Measurements from ENCODE around the gene COLQ.
"Not testable (repeated sequence)": the region's sequence is repeated elsewhere in the genome, so short reads cannot be mapped to it uniquely, and the experiment has no call there.

COLQ gene

GRCh38 chr3:15521573-15521965 is at the start of gene COLQ:
TSS of gene COLQ (minus strand) at chr3:15521706. CDS start at chr3:15521625, 81 bp downstream.
- no peak for DNase-seq (ENCODE audit: low read depth)
- no peak within 1 kb of the TSS for H3K4me3 ChIP-seq (ENCODE audit: low read depth, low read length)

- no peak for DNase-seq (ENCODE audit: low read depth)
- no peak overlapping the region for H3K4me3 ChIP-seq (ENCODE audit: low read depth, low read length)
Observed at GRCh38 chr3:15563190-15563589, 41.7 kb upstream of the COLQ start.

- DNase-seq (ENCODE audit: low read depth), result no peak
- no peak overlapping the region for H3K4me3 ChIP-seq (ENCODE audit: low read depth, low read length)
Observed at GRCh38 chr3:15562560-15562959, 41.1 kb upstream of the COLQ start.

- H3K4me3 ChIP-seq (ENCODE audit: low read depth, low read length), result no peak overlapping the region
- DNase-seq (ENCODE audit: low read depth), result no peak
Observed at GRCh38 chr3:15558581-15558980, 37.1 kb upstream of the COLQ start.

- DNase-seq (ENCODE audit: low read depth), result peak; percentile 15
- no peak overlapping the region for H3K4me3 ChIP-seq (ENCODE audit: low read depth, low read length)
Observed at GRCh38 chr3:15557511-15557946, 36.0 kb upstream of the COLQ start.

- DNase-seq (ENCODE audit: low read depth), result no peak
Observed at GRCh38 chr3:15556512-15556911, 35.0 kb upstream of the COLQ start.

GRCh38 chr3:15553749-15554148 is 32.2 kb upstream of the COLQ start:
- H3K4me3 ChIP-seq (ENCODE audit: low read depth, low read length), result no peak overlapping the region
- DNase-seq (ENCODE audit: low read depth), result no peak

More at GRCh38 chr3:15556512-15556911, 35.0 kb upstream of the COLQ start:
- H3K4me3 ChIP-seq (ENCODE audit: low read depth, low read length), result no peak overlapping the region

GRCh38 chr3:15551902-15552301 is 30.4 kb upstream of the COLQ start:
- no peak overlapping the region for H3K4me3 ChIP-seq (ENCODE audit: low read depth, low read length)
- DNase-seq (ENCODE audit: low read depth), result no peak

- H3K4me3 ChIP-seq (ENCODE audit: low read depth, low read length), result no peak overlapping the region
- DNase-seq (ENCODE audit: low read depth), result no peak
Observed at GRCh38 chr3:15549846-15550245, 28.3 kb upstream of the COLQ start.

- H3K4me3 ChIP-seq (ENCODE audit: low read depth, low read length), result no peak overlapping the region
- no peak for DNase-seq (ENCODE audit: low read depth)
Observed at GRCh38 chr3:15542614-15543013, 21.1 kb upstream of the COLQ start.

- DNase-seq (ENCODE audit: low read depth), result no peak
- H3K4me3 ChIP-seq (ENCODE audit: low read depth, low read length), result no peak overlapping the region
Observed at GRCh38 chr3:15541371-15541770, 19.9 kb upstream of the COLQ start.

- no peak overlapping the region for H3K4me3 ChIP-seq (ENCODE audit: low read depth, low read length)
- DNase-seq (ENCODE audit: low read depth), result no peak
Observed at GRCh38 chr3:15539066-15539465, 17.6 kb upstream of the COLQ start.

GRCh38 chr3:15538345-15538744 is 16.8 kb upstream of the COLQ start:
- H3K4me3 ChIP-seq (ENCODE audit: low read depth, low read length), result no peak overlapping the region
- no peak for DNase-seq (ENCODE audit: low read depth)

- H3K4me3 ChIP-seq (ENCODE audit: low read depth, low read length), result no peak overlapping the region
- no peak for DNase-seq (ENCODE audit: low read depth)
Observed at GRCh38 chr3:15536856-15537255, 15.3 kb upstream of the COLQ start.

GRCh38 chr3:15535732-15536131 is 14.2 kb upstream of the COLQ start:
- H3K4me3 ChIP-seq (ENCODE audit: low read depth, low read length), result no peak overlapping the region
- no peak for DNase-seq (ENCODE audit: low read depth)

- H3K4me3 ChIP-seq (ENCODE audit: low read depth, low read length), result not testable (repeated sequence)
Observed at GRCh38 chr3:15532614-15533013, 11.1 kb upstream of the COLQ start.

GRCh38 chr3:15531346-15531745 is 9.8 kb upstream of the COLQ start:
- H3K4me3 ChIP-seq (ENCODE audit: low read depth, low read length), result no peak overlapping the region
- DNase-seq (ENCODE audit: low read depth), result no peak

More at GRCh38 chr3:15532614-15533013, 11.1 kb upstream of the COLQ start:
- not testable (repeated sequence) for DNase-seq (ENCODE audit: low read depth)

- DNase-seq (ENCODE audit: low read depth), result no peak
Observed at GRCh38 chr3:15528854-15529537, 7.5 kb upstream of the COLQ start.

GRCh38 chr3:15527031-15527459 is 5.5 kb upstream of the COLQ start:
- no peak for DNase-seq (ENCODE audit: low read depth)
- no peak overlapping the region for H3K4me3 ChIP-seq (ENCODE audit: low read depth, low read length)

More at GRCh38 chr3:15528854-15529537, 7.5 kb upstream of the COLQ start:
- no peak overlapping the region for H3K4me3 ChIP-seq (ENCODE audit: low read depth, low read length)

GRCh38 chr3:15525790-15526189 is 4.3 kb upstream of the COLQ start:
- DNase-seq (ENCODE audit: low read depth), result no peak
- no peak overlapping the region for H3K4me3 ChIP-seq (ENCODE audit: low read depth, low read length)

GRCh38 chr3:15523660-15524417 is 2.3 kb upstream of the COLQ start:
- H3K4me3 ChIP-seq (ENCODE audit: low read depth, low read length), result no peak overlapping the region
- DNase-seq (ENCODE audit: low read depth), result no peak

Data from skeletal muscle cell (primary cell).